ENCODE data around the gene MFRP. TPM values are rescaled to one million over a fixed set of nuclear protein-coding genes. Genes with fewer than 3 reads are reported as not detected.
"Not testable (repeated sequence)": the region's sequence is repeated elsewhere in the genome, so short reads cannot be mapped to it uniquely, and the experiment has no call there.

MFRP gene
- total and polyA plus RNA-seq, 7 donors: 0.01 to 0.05 TPM; not detected in 5

DNA sequence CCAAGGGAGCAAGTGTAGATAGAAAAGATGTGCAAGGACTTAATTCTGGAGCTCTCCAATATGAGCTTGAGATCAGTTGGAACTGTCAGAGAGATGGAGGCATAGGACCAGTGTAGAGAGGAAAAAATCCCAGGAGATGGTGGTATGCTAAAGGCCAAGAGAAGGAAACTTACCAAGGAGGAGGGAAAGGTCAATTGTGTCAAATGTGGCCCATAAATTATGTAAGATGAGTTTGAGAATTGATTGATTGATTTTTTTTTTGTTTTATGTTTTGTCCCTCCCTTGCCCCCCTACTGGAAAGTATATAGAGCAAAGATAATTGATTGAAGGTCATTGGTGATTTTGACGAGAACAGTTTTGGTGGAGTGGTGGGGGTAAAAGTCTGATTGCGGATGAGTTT is 37.8 kb upstream of the MFRP start:
- Histone ChIP-seq H3K4me3 (no peak overlapping the region), H3K27me3 (ENCODE audit: insufficient read depth in 3 of 3, low read length in 2 of 3) (no peaks in the 10 kb centered on the region), H3K27ac (no peak overlapping the region), H3K36me3 (ENCODE audit: insufficient read depth in 1 of 2, low read depth in 1 of 2) (no peaks in the 10 kb centered on the region), H3K4me1 (peaks cover 25% of the 10 kb centered on the region), H3K9me3 (no peaks in the 10 kb centered on the region)
- intact Hi-C loops (cut with DNase I): loop anchor here in 1 of 2 donors (10.0 kb wide), 1 partner anchor 90 kb away; no protein-coding TSS in a partner anchor
- TF ChIP-seq, protein P1, sequence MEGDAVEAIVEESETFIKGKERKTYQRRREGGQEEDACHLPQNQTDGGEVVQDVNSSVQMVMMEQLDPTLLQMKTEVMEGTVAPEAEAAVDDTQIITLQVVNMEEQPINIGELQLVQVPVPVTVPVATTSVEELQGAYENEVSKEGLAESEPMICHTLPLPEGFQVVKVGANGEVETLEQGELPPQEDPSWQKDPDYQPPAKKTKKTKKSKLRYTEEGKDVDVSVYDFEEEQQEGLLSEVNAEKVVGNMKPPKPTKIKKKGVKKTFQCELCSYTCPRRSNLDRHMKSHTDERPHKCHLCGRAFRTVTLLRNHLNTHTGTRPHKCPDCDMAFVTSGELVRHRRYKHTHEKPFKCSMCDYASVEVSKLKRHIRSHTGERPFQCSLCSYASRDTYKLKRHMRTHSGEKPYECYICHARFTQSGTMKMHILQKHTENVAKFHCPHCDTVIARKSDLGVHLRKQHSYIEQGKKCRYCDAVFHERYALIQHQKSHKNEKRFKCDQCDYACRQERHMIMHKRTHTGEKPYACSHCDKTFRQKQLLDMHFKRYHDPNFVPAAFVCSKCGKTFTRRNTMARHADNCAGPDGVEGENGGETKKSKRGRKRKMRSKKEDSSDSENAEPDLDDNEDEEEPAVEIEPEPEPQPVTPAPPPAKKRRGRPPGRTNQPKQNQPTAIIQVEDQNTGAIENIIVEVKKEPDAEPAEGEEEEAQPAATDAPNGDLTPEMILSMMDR (IDR thresholded peaks at IDR 0.05): no peak
- WGBS, 3 donors: 86 to 94% (median 90%) methylated on average over 2 of the region's 2 CpGs
- no peak for DNase-seq
- ATAC-seq: no peak

DNA sequence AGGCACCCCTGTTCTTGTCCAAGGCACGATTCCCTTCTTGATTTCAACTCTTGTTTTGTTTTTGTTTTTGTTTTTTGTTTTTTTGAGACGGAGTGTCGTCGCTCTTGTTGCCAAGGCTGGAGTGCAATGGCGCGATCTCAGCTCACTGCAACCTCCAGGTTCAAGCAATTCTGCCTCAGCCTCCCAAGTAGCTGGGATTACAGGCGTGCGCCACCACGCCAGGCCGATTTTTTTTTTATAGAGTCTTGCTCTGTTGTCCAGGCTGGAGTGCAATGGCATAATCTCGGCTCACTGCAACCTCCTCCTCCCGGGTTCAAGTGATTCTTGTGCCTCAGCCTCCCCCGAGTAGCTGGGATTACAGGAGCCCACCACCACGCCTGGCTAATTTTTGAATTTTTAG is 36.0 kb upstream of the MFRP start:
- not testable (repeated sequence) for H3K27me3 ChIP-seq (ENCODE audit: insufficient read depth in 3 of 3, low read length in 2 of 3); ATAC-seq; DNase-seq; H3K9me3 ChIP-seq; H3K36me3 ChIP-seq (ENCODE audit: insufficient read depth in 1 of 2, low read depth in 1 of 2)
- intact Hi-C loops (cut with DNase I): loop anchor here (2.0 to 10.0 kb wide), 2 partner anchors 92 to 94 kb away; no protein-coding TSS in a partner anchor
- Histone ChIP-seq H3K4me3 (peak overlapping the region; percentile 84), H3K27ac (peak overlapping the region; percentile 97), H3K4me1 (peaks cover 30% of the 10 kb centered on the region)
- 90 to 93% (median 91%) methylated on average over 14 of the region's 14 CpGs for WGBS, 3 donors

DNA sequence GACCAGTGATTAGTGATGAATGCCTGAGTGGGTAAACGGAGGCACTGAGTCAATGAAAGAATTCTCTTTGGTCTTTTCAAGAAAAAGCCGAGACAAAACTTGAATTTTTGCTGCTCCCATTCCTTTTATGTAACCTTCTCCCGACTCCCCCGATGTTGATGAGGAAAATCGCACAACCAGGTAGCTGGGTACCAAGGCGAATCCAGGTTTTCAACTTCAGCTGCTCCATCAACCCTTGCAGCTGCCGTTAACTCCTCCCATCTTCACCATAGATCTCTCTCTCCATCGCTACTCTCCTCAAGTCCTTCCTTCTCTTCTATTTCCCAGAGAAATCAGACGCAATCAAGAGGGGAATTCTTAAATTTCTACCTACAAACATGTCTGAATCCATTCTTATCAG is 35.6 kb upstream of the MFRP start:
- no peaks in the 10 kb centered on the region for H3K36me3 ChIP-seq (ENCODE audit: insufficient read depth in 1 of 2, low read depth in 1 of 2)
- H3K4me1 ChIP-seq: peaks cover 33% of the 10 kb centered on the region
- H3K27ac ChIP-seq: peak overlapping the region; percentile 97
- peak overlapping the region; percentile 84 for H3K4me3 ChIP-seq
- intact Hi-C loops (cut with DNase I): loop anchor here (2.0 to 10.0 kb wide), 2 partner anchors 93 to 95 kb away; no protein-coding TSS in a partner anchor
- H3K27me3 ChIP-seq (ENCODE audit: insufficient read depth in 3 of 3, low read length in 2 of 3): no peaks in the 10 kb centered on the region
- TF ChIP-seq, protein P1 (IDR thresholded peaks at IDR 0.05): no peak
- ATAC-seq: no peak
- 9 to 17% (median 11%) methylated on average over 9 of the region's 9 CpGs for WGBS, 3 donors
- no peak for DNase-seq
- no peaks in the 10 kb centered on the region for H3K9me3 ChIP-seq

DNA sequence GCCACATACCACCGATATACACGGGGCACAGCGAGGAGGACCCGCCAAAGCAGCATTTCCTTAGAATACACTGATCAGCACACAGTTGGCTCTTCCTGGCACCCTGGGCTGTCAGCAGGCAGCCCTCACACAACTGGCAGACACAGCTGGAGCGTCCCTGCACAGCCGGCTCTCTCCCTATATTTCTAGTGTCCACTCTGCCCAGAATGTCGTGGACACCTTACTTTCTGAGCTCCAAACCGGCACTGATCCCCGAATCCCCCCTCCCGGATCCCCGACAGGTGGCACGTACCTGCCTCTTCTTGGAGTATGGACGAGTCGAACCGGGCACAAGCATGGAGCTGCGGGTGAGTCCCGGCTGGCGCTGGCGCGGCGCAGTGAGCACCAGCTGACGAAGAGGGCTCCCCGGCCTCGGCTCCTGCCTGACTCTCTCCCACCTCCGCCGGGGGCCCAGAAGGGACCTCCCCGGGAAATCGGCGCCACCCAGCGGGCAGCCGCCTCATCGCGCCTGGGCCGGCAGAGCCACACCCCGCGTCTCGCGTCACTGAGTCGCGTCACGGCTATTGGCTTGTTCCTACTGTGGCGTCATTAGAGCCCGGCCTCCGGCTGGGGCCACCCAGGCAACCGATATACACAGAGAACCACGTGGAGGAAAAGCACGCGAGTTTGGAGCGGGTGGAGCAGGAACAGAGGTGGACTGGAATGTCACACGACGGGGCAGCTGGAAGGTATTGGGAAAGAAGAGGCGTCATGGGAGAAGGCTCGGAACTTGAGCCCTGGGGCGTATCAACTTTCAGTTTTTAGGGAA is 34.9 kb upstream of the MFRP start, which contains the start of gene USP2:
USP2 (minus strand) TSS at position 510 of the 808 bp plus-strand sequence. CDS start 8,210 bp downstream, outside the sequence.
- no peaks in the 10 kb centered on the region for H3K36me3 ChIP-seq (ENCODE audit: insufficient read depth in 1 of 2, low read depth in 1 of 2)
- H3K4me1 ChIP-seq: peaks cover 35% of the 10 kb centered on the region
- H3K4me3 ChIP-seq: peak within 1 kb of the TSS; percentile 84
- WGBS, 3 donors: 0 to 1% (median 0%) methylated on average over 54 of the region's 54 CpGs
- no peaks in the 10 kb centered on the region for H3K27me3 ChIP-seq (ENCODE audit: insufficient read depth in 3 of 3, low read length in 2 of 3)
- intact Hi-C loops (cut with DNase I): loop anchor here in 1 of 2 donors (10.0 kb wide), 1 partner anchor 93 kb away; no protein-coding TSS in a partner anchor
- DNase-seq: peak; percentile 96 to 98
- peak; percentile 81 to 84 (median 83) for ATAC-seq
- H3K9me3 ChIP-seq: no peaks in the 10 kb centered on the region
- peak within 1 kb of the TSS; percentile 97 for H3K27ac ChIP-seq
- TF ChIP-seq, protein P1 (IDR thresholded peaks at IDR 0.05): peak; percentile 91

DNA sequence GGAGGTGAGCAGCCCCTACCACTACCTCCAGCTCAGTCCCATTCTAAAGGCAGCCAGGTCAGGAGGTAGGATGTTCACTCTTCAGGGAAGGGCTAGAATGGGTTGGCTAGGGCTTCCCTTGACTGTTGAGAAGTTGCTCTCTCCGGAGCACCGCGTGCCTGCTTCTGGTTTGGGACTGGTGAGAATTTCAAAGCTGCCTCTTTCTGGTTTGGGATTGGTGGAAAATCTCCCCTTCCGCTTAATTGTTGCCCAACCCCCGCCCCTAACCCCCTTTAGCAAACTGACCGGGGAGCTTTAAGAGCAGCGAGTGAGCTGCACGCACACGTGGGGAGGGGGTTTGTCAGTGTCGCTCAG is 34.3 kb upstream of the MFRP start:
- Histone ChIP-seq H3K27ac (peak overlapping the region; percentile 97), H3K27me3 (ENCODE audit: insufficient read depth in 3 of 3, low read length in 2 of 3) (no peaks in the 10 kb centered on the region), H3K4me3 (peak overlapping the region; percentile 84), H3K36me3 (ENCODE audit: insufficient read depth in 1 of 2, low read depth in 1 of 2) (no peaks in the 10 kb centered on the region), H3K4me1 (peaks cover 41% of the 10 kb centered on the region), H3K9me3 (no peaks in the 10 kb centered on the region)
- no peak for ATAC-seq
- peak in 1 of 2 donors; percentile 12 for DNase-seq
- TF ChIP-seq, protein P1 (IDR thresholded peaks at IDR 0.05): no peak
- 6 to 10% (median 8%) methylated on average over 10 of the region's 10 CpGs for WGBS, 3 donors
- intact Hi-C loops (cut with DNase I): loop anchor here in 1 of 2 donors (10.0 kb wide), 1 partner anchor 94 kb away; no protein-coding TSS in a partner anchor
